ENCODE measurements around the gene UBR3.

The UBR3 gene

DNA sequence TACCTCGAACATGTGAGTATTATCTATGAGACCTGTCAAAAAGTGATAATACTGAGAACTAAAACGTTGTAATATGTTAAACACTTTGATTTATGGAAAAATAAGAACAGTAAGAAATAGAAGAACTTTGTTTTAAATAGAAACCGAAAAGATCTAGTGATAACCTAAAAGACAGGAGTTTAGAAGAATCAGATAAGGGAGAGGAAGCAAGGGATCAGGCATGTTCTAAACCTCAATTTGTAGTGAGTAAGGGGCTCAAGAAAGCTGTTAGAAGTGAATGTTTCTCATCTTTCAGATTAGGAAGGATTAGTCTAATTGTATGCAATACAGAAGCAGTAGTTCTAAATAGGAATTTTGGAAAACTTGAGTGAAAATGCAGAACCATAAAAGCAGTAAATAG is 182.0 kb downstream of the UBR3 start:
- DNase-seq: no peak

DNA sequence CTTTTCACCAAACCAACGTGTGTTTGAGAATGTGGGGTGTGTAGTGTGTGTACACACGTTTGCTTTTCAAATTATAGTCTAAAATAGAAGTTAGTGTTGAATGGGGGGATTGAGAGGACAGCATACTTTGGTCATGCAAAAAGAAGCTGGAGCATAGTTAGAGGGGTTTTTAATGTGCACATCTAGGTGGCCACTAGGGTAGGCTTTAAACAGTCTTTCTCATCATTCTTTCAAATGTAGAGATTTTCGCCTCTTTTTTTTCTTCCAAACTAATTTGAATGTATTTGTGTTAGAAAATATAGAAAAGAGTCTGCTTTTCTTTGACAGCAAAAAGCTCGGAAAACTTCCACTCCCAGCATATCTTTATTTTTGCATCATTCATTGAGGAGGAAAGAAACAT is 185.5 kb downstream of the UBR3 start:
- no peak for DNase-seq

DNA sequence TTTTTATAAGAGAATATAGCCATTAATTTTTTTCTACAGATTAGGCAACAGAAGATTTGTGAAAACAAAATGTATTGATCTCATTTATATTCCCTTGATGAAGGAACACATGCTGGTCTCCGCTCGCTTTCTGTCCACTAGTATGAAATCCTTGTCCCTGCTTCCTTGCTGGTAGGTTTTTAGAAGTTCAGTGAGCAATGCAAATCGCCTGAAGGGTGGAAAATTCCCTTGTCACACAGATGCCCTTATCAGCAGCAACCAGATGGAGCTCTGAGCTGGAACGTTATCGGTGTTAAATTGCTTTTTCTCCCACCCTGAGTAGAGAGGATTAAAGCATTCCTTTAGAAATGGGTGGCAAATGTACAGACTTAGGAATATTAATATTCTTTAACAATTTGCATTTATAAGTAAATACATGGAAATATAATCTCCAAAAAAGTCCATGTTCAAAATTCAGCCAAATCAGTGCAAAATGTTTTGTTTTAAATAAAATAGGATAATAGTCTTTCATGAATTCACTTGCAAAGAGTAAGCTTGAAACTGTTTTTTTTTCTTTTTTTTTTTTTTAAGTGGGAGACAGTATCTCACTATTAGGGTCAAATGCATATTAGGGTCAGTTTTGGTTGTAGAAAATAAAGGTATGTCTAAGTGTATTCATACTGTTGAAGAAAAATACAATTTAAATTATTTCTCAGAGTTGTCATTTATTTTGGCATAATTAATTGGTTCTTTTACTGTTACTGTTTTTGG is 186.7 kb downstream of the UBR3 start:
- no peak for DNase-seq

DNA sequence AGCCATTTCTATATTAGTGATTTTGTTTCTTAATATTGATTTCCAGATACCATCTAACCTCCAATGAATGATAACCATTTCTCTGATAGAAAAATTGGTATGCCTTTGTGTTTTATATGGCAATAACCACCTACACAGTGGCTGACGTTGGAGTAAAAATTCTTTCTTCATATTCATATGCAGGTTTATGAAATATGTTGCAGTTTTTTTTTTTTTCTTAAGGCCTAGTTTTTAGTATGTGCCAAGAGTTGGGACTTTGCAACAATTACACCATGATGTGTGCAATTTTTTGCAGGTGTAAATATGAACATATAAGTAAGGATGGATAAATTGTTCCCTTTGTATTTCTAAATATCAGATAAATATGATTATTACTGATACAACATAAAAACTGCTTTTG is 187.5 kb downstream of the UBR3 start:
- no peak for DNase-seq

DNA sequence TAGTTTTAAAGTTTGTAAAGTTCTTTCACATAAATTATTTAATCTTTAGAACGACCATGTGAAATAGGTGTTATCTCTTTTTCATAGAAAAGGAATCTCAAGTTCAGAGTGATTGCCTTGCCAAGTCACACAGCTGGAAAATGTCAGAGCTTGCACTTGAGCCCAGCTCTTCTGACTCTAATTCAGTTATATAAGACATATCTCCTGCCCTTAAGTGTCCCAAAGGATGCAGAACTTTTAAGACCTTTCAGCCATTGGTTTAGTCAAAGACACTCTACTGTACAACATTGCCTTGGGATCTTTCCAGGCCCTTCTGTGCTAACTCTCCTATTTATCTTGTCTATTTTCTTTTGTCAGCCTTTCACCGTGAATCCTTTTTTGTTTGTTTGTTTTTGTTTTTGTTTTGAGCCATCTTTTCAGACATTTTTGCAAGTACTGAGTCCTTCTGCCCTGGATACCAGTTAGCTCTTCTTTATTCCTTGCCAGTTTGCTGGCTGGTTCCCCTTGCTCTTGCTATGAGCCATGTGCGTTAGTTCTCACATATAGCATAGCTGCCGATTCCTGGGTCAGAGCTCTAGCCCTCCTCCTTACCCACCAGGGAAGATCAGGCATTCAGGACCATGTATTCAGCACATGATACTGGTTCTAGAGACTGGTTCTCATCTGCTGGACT is 190.7 kb downstream of the UBR3 start:
- DNase-seq: no peak

DNA sequence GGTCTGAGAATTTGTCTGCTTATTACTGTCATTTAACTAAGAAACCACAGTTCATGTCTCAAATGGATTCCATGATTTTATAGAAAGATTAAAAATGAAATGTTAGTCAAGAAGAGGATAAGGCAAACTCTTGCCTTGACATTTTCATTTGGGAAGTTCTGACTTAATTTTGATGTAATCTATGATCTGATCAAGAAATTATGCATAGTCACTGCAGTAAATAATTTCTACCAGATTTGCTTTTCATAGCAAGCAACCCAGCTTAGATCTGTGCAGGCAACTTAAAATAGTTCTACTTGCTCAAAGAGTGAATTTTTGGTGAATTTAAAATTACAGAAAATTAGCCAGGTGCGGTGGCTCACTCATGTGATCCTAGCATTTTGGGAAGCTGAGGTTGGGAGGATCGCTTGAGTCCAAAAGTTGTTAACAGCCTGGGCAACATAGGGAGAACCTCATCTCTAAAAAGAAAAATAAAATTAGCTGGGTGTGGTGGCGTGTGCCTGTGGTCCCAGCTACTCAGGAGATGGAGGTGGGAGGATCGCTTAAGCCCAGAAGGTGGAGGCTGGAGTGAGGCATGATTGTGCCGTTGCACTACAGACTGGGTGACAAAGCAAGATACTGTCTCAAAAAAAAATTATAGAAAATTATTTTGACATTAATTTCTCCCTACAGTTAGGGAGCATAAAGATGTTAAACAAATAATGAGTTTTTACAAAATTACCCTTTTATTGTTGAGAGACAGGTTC is 192.0 kb downstream of the UBR3 start:
- no peak for DNase-seq

DNA sequence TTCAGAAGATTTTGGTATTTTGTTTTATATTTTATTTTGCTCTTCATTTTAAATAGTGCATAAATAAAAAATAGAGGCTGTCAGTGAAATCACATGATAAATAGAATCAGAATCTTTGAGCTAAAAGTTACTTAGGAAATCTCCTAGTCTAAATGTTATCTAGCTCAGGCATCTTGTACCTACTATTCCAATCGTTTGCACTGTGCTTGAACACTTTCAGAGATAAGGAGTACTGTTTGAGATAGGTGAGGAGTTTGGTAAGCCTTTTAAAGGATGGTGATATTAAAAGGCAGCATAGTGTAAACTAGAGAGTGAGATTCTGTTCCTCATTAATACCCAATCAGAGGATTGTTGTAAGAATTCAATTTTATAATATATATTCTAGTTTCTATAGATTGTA is 193.5 kb downstream of the UBR3 start:
- DNase-seq: no peak

DNA sequence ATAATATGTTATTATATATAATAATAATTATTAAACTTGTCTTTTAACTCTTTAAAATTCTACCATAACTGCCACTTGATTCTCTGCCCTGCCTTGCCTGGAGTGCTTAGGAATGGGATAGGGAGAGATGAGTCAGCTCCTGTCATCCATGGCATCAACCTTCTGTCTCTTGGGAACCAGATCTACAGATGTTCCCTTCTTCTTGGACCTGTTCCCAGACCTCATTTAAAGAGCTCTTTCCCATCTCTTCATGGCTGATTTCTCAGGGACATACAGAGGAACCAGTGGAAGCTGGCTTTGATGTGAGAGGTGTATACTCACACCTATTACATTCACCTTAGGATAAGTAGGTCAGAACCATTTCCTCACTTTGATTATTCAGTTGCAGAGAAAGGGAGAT is 195.4 kb downstream of the UBR3 start:
- DNase-seq: no peak

DNA sequence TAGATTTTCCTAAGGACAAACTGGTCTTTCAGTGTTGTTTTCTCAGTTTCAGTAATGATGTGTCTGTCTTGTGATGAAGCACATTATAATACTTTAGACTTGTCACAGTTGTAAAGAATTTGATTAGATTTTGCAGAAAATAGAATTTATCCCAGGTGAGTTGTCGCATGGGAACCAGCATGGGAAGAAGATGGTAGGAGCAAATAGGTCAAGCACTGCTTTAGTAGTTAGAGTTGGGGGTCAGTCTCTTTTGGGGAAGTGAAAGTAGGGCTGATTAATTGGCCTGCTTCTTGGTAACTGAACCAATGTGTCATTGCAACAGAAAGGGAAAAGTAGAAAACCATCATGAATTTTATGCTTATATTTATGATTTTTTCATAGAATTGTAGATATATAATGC is 197.5 kb downstream of the UBR3 start:
- DNase-seq: no peak

DNA sequence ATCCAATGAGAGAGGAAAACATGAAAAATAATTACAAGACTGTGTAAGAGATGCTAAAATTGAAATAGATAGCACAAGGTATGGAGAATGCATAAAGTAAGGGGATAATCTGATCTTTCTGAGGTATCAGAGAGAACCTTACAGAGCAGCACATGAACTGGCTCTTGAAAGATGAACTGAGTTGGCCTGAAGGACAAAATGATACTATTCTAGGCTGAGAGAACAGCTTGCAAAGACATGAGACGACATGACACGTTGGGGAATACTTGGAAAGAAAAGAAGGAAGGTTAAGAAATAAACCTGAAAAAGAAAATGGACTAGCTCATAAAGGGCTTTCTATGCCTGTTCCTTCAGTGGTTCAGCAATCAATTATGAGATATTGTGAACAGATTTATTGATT is 198.0 kb downstream of the UBR3 start:
- DNase-seq: no peak

DNA sequence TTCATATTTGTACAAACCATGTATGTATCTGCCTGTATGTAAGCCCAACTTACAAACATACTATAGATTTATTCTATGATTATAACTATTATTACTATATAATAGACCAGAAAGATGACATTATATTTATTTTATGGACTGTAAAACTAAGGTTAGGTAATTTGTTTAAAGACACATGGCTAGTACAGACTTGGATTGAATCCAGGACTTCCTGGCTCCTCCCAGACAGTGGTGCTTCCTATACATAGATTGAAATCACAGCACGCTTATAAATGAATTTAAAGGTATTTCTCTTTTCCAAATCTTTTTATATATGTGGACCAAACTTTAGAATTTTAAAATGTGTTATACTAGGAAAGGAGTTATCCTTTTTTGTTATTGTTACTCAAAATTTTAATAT is 199.1 kb downstream of the UBR3 start:
- no peak for DNase-seq

DNA sequence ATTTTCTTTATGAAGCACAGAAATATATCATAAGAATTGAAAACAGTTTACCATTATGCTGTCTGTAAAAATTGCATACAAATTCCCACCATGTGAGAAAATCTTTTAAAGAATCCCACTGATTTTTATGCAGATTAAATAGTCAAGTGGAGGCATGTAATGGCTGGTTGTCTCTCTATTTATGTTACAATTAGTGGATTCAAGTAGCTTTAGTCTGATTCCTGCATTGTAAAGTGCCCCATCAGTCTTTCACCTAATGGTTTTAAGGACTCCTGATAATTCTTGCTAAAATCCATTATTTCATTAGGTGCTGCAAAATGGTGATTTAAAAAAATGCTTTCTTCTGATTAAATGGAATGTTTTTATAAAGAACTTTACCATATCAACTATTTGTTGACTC is 202.3 kb downstream of the UBR3 start:
- no peak for DNase-seq

DNA sequence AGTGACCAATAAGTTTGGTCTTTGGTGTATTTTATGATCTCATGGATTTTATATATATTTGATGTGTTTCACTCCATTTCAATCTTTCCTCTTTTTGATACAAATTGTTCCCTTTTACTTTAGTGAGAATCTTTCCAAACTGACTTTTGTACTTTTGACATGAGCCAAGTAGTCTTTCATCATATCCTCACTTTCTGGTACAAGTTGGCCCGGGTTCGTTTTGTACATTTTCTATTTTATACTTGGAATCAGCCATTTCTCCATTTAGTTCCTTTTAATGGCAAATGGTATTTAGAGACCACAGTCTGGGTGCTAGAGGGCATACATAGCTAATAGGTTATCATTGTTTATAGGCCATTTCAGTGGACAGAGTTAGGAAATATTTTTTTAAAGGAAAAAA is 202.8 kb downstream of the UBR3 start:
- no peak for DNase-seq

DNA sequence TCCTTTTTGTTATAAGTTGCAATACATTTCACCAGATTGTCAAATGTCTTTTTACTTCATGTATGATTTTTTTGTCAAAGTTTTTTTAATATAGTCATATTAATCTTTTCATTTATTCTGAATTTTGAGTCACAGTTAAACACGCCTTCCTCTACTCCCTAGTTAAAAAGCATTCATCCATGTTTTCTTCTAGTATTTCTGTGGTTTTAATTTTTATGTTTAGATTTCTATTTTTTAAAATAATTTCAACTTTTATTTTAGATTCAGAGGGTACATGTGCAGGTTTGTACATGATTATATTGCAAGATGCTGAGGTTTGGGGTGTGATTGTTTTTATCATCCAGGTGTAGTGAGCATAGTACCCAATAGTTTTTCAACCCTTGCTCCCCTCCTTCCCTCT is 204.0 kb downstream of the UBR3 start:
- DNase-seq: no peak

DNA sequence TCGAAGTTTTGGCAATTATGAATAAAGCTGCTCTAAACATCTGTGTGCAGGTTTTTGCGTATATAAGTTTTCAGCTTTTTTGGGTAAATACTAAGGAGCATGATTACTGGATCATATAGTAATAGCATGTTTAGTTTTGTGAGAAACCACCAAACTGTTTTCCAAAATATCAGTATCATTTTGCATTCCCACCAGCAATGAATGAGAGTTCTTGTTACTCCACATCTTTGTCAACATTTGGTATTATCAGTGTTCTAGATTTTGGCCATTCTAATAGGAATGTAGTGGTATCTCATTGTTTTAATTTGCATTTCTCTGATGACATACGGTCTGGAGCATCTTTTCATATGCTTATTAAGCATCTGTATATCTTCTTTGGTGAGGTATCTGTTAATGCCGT is 207.3 kb downstream of the UBR3 start:
- DNase-seq: no peak

DNA sequence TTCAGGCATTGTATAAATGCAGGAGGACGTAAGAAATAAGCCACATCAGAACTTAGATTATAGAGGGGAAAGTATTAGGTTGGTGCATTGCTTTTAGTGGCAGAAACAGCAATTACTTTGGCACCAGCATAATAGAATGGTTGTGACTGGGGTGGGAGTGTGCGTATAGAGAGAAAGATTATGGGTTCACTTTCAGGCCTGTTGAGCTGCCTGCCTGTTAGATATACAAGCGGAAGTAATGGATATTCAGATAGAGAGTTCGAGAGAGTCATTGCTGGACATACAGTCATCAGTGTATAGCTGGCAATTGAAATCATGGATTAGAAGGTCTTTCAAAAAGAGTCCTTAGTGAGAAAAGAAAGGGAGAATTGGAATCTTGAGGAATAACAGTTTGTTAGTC is 211.5 kb downstream of the UBR3 start:
- no peak for DNase-seq

DNA sequence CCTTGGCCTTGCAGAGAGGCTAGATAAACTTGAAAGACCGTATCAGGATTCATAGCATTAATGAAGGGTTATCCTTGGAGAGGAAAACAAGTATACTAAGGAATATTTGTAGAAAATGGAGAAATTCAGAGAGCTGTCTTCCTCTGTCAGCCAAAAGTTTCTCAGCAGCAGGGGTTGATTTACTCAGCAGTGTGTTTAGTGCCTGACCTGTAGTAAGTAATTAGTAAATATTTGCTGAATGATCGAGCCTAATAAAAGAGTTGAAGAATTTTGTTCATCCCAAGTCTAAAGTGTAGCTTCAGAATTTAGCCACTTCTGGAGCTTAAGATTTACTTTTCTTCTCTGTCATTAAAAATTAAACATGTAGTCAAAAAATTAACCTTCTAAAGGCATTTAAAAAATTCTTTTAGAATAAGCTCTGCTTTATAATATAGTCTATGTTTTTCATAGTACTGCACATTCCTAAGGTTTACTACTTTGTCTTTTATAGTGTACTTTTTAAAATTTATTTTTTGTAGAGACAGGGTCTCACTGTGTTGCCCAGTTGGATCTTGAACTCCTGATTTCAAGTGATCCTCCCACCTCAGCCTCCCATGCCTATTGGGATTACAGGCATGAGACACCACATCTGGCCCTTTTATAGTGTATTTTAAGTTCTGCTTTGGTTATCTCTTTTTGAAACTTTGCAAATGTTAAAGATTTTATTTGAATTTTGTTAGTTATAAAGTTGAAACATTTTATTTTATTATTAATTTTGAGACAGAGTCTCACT is 212.3 kb downstream of the UBR3 start:
- no peak for DNase-seq

DNA sequence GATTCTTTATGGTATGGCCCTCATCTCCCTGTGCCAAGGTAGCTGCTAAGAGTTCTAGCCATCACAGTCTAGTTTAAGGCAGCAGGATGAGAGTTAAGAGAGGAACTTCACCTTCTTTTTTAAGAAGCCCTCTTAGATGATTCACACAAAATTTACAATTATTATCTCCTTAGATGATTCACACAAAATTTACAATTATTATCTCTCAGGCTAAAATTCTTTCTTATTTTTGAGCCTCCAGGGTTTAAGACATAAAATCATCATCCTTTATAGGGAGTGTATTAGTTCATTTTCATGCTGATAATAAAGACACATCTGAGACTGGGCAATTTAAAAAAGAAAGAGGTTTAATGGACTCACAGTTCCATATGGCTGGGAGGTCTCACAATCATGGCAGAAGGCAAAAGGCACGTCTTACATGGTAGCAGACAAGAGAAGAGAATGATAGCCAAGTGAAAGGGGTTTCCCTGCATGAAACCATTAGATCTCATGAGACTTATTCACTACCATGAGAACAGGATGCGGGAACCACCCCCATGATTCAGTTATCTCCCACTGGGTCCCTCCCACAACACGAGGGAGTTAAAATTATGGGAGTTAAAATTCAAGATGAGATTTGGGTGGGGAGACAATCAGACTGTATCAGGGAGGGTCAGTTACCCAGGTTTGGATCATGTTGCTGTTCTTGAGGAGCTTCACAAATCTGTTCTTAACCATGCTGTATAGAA is 217.7 kb downstream of the UBR3 start:
- no peak for DNase-seq

DNA sequence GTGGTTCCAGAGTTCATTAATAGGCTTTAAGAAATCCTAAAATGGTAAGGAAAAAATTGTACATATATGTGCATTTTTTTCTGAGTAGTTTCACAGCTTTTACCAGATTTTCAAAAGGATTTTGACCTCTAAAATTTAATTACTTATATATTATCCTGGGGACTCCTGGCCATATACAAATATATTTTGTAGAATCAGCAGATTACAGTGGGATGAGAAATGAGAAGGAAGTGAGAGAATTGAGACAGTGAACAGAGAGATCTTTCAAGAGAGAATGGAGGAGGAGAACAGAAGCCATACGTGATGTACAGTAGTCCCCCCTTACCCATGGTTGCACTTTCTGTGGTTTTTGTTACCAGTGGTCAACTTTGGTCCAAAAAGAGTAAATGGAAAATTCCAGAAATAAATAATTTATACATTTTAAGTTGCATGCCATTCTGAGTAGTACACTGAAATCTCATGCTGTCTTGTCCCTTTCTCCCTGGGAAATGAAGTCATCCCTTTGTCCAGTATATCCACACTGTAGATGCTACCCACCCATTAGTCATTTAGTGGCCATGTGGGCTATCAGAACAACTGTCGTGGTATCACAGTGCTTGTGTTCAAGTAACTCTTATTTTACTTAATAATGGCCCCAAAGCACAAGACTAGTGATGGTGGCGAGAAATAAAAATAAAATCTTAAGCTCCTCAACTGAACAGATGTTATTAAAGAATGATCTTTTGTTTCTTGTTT is 220.2 kb downstream of the UBR3 start:
- no peak for DNase-seq

DNA sequence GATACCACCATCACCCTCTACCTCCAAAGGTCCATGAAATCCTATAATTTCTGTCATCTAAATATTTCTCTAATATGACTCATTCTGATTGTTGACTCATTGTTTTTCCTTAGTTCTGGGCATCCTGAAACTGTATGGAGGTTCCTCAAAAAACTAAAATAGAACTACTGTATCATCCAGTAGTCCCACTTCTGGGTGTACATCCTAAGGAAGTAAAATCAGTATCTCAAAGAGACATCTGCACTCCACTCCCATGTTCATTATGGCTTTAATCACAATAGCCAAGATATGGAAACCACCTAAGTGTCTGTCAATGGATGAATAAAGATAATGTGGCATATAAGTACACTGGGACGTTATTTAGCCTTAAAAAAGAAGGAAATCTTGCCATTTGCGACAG is 224.9 kb downstream of the UBR3 start:
- DNase-seq: no peak

DNA sequence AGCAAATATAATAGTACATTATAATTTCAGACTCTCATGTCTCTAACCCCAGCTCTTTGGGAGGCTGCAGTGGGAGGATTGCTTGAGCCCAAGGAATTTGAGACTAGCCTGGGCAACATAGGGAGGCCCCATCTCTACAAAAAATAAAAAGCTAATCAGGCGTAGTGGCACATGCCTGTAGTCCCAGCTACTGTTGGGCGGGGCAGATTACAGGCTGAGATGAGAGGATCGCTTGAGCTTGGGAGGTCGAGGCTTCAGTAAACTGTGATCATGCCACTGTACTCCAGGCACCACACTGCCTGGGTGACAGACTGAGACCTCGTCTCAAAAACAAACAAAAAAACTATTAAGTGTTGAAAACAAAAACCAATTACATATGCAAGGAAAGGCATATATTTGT is 227.7 kb downstream of the UBR3 start:
- no peak for DNase-seq

DNA sequence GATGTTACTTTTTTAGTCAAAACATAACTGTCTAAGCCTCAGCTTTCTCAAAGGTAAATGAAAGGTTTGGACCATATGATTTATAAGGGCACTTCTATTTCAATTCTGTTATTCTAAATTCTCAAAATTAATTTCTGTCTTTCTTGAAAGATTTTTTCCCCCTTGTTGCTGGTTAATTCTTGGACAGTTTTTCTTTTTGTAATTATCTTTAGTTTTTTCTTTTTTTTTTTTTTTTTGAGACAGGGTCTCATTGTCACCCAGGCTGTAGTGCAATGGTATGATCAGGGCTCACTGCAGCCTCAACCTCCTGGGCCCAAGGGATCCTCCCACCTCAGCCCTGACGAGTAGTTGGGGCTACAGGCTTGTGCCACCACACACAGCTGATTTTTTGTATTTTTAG is 229.6 kb downstream of the UBR3 start:
- no peak for DNase-seq

Data from NCI-H1105 (cell line).